Measurements from ENCODE around the gene MANSC1. TPM values are rescaled to one million over a fixed set of nuclear protein-coding genes. Genes with fewer than 3 reads are reported as not detected.

Gene MANSC1
- polyA plus RNA-seq, 3 donors: 0.24 to 2.3 (median 1.5) TPM

DNA sequence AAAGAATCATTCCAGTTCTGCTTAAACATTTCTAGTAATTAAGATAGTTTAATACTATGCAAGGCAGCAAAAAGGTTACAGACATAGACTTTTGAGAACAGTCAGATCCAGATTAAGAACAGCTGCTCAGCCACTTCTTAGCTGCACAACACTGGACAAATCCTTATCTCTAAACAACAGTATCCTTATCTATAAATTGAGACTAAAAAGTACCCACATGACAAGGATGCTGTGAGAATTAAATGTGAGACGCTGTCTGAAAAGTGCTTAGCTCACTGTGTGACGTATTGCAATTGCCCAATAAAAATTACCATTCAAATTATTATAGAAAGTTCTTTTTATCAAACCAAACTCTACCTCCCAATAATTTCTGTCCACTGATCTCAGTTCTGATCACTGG lies 42.4 kb upstream of the MANSC1 start:
- TF ChIP-seq, protein P1, sequence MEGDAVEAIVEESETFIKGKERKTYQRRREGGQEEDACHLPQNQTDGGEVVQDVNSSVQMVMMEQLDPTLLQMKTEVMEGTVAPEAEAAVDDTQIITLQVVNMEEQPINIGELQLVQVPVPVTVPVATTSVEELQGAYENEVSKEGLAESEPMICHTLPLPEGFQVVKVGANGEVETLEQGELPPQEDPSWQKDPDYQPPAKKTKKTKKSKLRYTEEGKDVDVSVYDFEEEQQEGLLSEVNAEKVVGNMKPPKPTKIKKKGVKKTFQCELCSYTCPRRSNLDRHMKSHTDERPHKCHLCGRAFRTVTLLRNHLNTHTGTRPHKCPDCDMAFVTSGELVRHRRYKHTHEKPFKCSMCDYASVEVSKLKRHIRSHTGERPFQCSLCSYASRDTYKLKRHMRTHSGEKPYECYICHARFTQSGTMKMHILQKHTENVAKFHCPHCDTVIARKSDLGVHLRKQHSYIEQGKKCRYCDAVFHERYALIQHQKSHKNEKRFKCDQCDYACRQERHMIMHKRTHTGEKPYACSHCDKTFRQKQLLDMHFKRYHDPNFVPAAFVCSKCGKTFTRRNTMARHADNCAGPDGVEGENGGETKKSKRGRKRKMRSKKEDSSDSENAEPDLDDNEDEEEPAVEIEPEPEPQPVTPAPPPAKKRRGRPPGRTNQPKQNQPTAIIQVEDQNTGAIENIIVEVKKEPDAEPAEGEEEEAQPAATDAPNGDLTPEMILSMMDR (IDR thresholded peaks at IDR 0.05): no peak
- H2AFZ ChIP-seq (ENCODE audit: insufficient read depth, low read depth, low read length, poor library complexity, severe bottlenecking): no peak overlapping the region
- H3K79me2 ChIP-seq (ENCODE audit: insufficient read depth, low read length): no peaks in the 10 kb centered on the region
- H4K20me1 ChIP-seq (ENCODE audit: insufficient read depth, low read length): no peaks in the 10 kb centered on the region
- no peaks in the 10 kb centered on the region for H3K9me3 ChIP-seq (replicated peaks in 1 of 2; ENCODE audit: control insufficient read depth in 1 of 2, insufficient read depth in 1 of 2, low read length in 2 of 2)
- no peak overlapping the region for H3K4me3 Mint-ChIP-seq
- H3K9me3 Mint-ChIP-seq: no peaks in the 10 kb centered on the region
- H3K27me3 ChIP-seq (ENCODE audit: control insufficient read depth in 2 of 2, insufficient read depth in 2 of 2, low read length in 2 of 2): no peaks in the 10 kb centered on the region
- DNase-seq: no peak
- peaks cover 17 to 23% of the 10 kb centered on the region in 2 donors for H3K36me3 Mint-ChIP-seq
- no peak overlapping the region for H3K4me3 ChIP-seq (replicated peaks in 1 of 3; ENCODE audit: low read depth in 2 of 3, low read length in 3 of 3)
- no peak overlapping the region for H3K27ac ChIP-seq (ENCODE audit: low read depth in 1 of 2, low read length in 2 of 2)
- H3K4me1 ChIP-seq (ENCODE audit: control insufficient read depth in 1 of 2, insufficient read depth in 2 of 2, low read length in 2 of 2): no peaks in the 10 kb centered on the region
- no CpG with 5 or more reads among the region's 2 CpGs for WGBS (ENCODE audit: insufficient coverage)
- intact Hi-C loops (cut with micrococcal nuclease): no loop called here
- H3K27me3 Mint-ChIP-seq (ENCODE audit: low read depth in 3 of 3): no peaks in the 10 kb centered on the region
- no peak overlapping the region for H3K9ac ChIP-seq (ENCODE audit: insufficient read depth, low read length, poor library complexity, severe bottlenecking)
- no peaks in the 10 kb centered on the region for H3K4me1 Mint-ChIP-seq
- H3K4me2 ChIP-seq (replicated peaks; ENCODE audit: extremely low read depth, low read length, poor library complexity, severe bottlenecking): no peak overlapping the region
- H3K36me3 ChIP-seq (replicated peaks in 1 of 2; ENCODE audit: control insufficient read depth in 1 of 2, insufficient read depth in 2 of 2, low read length in 2 of 2): peaks cover 0 to 3% of the 10 kb centered on the region in 2 donors
- H3K27ac Mint-ChIP-seq: peak overlapping the region in 1 of 7 donors; percentile 62

DNA sequence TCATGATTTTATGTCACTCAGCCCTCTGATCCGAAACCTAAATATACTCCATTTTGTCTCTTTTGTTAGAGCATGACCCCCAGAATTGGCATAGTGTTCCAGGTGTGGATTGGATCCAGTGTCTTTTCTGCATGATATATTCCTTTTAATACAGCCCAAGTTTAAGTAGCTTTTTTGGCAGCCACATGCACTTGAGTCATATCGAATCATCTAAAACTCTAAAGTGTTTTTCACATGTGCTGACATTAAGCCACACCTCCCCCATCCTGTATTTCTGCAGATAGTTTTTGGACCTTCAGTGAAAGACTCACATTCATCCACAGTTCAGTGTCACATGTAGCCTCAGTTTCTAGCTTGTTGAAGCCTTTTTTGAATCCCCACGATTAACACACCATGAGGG lies 37.5 kb upstream of the MANSC1 start:
- Histone ChIP-seq H3K27ac (ENCODE audit: low read depth in 1 of 2, low read length in 2 of 2) (no peak overlapping the region), H3K9ac (ENCODE audit: insufficient read depth, low read length, poor library complexity, severe bottlenecking) (no peak overlapping the region), H3K4me3 (replicated peaks in 1 of 3; ENCODE audit: low read depth in 2 of 3, low read length in 3 of 3) (no peak overlapping the region), H3K36me3 (replicated peaks in 1 of 2; ENCODE audit: control insufficient read depth in 1 of 2, insufficient read depth in 2 of 2, low read length in 2 of 2) (peaks cover 0 to 5% of the 10 kb centered on the region in 2 donors), H3K27me3 (ENCODE audit: control insufficient read depth in 2 of 2, insufficient read depth in 2 of 2, low read length in 2 of 2) (no peaks in the 10 kb centered on the region), H3K4me1 (ENCODE audit: control insufficient read depth in 1 of 2, insufficient read depth in 2 of 2, low read length in 2 of 2) (no peaks in the 10 kb centered on the region), H3K4me2 (replicated peaks; ENCODE audit: extremely low read depth, low read length, poor library complexity, severe bottlenecking) (no peak overlapping the region), H3K79me2 (ENCODE audit: insufficient read depth, low read length) (no peaks in the 10 kb centered on the region), H2AFZ (ENCODE audit: insufficient read depth, low read depth, low read length, poor library complexity, severe bottlenecking) (no peak overlapping the region), H3K9me3 (replicated peaks in 1 of 2; ENCODE audit: control insufficient read depth in 1 of 2, insufficient read depth in 1 of 2, low read length in 2 of 2) (no peaks in the 10 kb centered on the region), H4K20me1 (ENCODE audit: insufficient read depth, low read length) (no peaks in the 10 kb centered on the region)
- intact Hi-C loops (cut with micrococcal nuclease): loop anchor here in 1 of 2 donors (10.0 kb wide), 1 partner anchor 57 kb away; no protein-coding TSS in a partner anchor
- H3K27me3 Mint-ChIP-seq (ENCODE audit: low read depth in 3 of 3): no peaks in the 10 kb centered on the region
- peak overlapping the region in 1 of 7 donors; percentile 3 for H3K27ac Mint-ChIP-seq
- H3K9me3 Mint-ChIP-seq: no peaks in the 10 kb centered on the region
- no peak for DNase-seq
- H3K4me1 Mint-ChIP-seq: peaks cover 4% of the 10 kb centered on the region
- TF ChIP-seq, protein P1 (IDR thresholded peaks at IDR 0.05): no peak
- WGBS (ENCODE audit: insufficient coverage): 100% methylated on average over 1 of the region's 3 CpGs
- no peak overlapping the region for H3K4me3 Mint-ChIP-seq
- peaks cover 30 to 40% of the 10 kb centered on the region in 2 donors for H3K36me3 Mint-ChIP-seq
